ENCODE measurements around the gene LCN1.
A peak's percentile ranks its signal among the peaks of the same experiment; 100 is the strongest.
"Not testable (repeated sequence)": the region's sequence is repeated elsewhere in the genome, so short reads cannot be mapped to it uniquely, and the experiment has no call there.

Gene LCN1

DNA sequence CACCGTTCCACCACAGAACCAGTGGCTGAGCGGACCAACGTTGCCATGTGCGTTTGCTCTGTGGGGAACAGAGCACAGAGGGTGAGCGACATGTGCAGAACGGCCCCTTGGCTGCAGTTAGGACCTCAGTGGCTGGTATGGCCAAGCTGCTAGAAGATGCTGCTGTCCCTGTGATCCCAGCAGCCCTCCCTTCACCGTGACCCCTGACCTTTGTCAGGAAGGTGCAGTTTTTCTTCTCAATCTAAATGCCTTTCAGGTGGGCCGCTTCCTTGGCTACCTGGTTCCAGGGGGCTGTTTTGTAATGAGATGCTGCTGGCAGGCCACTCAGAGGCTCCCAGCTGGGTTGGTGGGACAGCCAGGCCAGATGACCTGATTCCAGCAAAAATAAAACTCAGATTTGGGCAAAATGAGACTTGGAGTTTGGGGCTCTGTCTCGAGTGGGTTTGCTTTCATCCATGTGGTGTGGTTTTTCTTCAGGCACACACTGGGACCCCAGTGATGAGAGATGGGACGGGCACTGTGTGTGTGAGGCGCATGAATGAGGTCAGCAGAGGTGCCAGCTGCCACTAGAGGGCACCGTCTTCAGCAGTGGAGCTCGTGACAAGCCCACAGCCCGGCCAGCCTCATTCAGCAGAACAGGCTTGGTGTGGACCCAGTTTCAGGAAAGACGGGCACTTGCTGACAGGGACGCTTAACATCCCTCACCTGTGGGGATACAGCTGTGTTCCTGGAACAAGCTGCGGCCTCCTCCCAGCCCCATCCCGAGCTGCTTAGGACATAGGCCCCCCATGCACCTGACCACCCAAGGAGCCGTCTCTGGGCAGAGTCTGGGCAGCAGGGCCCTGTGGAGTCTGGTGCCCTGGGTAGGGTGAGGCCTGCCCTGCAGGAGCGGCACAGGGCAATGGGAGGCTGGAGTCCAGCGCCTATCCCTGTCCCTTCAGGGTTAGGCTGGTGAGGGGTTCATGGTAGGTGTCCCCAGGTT lies 16.7 kb upstream of the LCN1 start:
- DNase-seq (ENCODE audit: low spot score), result peak; percentile 23

GRCh38 chr9:135505406-135506187 lies 15.6 kb upstream of the LCN1 start:
- no peak for DNase-seq (ENCODE audit: low spot score)

- DNase-seq (ENCODE audit: low spot score), result no peak
Measured at GRCh38 chr9:135506327-135507103, 14.7 kb upstream of the LCN1 start.

- no peak for DNase-seq (ENCODE audit: low spot score)
Measured at GRCh38 chr9:135507104-135508035, 13.9 kb upstream of the LCN1 start.

DNA sequence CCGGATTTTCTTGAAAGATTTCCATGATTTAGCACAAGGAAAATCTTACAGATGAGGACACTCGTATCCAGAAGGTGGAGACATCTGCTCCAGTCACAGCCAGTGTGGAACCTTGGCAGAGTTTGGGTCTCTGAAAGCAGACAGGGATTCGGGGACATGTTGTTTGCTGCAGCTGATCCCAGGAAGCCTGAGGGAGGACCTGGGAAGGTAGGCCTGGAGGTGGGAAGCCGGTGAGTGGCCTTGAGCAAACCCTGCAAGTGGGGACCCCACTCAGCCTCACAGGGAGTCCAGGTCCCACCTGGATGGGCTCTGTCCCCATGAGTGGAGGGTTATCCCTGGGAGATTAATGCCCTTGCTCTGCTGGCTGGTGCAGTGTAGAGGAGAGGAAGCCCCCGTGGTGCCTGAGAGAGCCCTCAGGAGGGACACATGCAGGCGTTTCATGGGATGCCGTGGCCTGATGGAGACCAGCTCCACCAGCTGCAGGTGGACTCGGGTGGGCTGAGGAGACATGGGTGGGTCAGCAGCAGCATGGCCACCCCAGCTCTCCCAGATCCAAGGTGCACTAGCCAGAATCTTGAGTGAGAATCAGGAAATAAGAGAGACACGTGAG lies 12.9 kb upstream of the LCN1 start:
- no peak for DNase-seq (ENCODE audit: low spot score)

- DNase-seq (ENCODE audit: low spot score), result no peak
Measured at GRCh38 chr9:135509458-135509857, 11.8 kb upstream of the LCN1 start.

DNA sequence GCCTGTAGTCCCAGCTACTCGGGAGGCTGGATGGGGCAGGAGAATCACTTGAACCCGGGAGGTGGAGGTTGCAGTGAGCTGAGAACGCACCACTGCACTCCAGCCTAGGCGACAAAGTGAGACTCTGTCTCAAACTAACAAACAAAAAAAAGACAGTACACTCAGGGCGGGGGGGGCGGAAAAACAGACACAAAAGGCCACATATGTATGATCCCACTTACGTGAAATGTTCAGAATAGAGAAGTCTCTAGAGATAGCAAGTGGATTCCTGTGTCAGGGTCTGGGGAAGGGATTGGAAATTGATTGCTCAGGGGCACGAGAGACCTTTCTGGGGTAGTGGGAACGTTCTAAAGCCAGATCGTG lies 9.0 kb upstream of the LCN1 start:
- DNase-seq (ENCODE audit: low spot score), result no peak

DNA sequence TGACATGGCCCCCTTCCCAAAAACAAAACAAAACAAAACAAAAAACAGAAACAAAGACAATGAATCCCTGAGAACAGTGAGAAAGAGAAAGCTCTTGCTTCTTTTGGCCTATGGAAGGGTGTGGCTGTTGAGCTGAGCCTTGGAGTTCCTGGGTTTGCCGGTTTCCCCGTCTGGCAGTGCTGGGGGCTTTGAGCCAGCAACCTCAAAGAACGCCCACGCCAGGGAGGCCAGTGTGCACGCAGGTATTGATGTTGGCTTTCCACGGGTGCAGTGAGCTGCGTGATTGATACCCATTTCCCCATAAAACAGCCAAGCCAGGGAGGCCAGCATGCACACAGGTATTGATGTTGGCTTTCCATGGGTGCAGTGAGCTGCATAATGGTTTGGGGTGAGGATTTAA lies 8.3 kb upstream of the LCN1 start:
- no peak for DNase-seq (ENCODE audit: low spot score)

DNA sequence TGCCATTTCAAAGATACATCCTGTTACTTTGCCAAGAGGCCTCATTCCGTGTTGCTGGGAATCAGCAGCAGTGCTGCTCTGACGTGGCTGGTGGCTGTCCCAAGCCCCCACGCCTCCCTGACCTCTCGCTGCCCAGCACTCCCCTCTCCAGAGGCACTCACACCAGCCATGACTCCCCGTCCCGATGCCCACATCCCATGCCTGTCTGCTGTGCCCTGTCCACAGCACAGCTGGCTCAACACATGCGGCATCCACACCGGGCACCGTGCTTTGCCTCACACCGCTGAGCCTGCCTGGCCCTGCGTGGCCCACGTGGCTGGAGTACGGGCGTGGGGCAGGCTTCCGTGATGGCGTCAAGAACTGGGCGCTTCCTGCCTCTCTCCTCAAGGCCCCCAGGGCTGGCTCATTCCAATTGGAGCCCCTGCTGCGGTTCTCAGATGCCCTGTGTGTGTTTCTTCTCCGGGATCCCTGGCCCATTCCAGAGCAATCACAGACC lies 7.8 kb upstream of the LCN1 start:
- no peak for DNase-seq (ENCODE audit: low spot score)

DNA sequence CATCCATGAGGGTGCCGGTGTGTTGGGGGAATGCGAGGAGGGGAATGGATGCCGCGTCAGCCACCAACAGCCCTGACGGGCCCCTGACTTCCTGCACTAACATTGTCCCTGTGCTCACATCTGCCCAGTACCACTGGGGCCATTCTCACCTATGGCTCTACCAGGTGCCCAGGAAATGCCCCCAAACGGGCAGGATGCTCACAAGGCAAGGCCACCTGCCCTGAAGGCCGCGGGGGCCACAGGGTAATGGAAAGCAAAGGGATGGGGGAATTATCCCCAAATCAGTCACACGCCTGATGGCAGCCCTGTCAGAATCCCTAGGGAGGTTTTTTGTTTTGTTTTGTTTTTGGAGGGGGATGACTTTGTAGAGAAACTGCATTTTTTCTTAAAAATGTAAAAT lies 7.3 kb upstream of the LCN1 start:
- not testable (repeated sequence) for DNase-seq (ENCODE audit: low spot score)

DNA sequence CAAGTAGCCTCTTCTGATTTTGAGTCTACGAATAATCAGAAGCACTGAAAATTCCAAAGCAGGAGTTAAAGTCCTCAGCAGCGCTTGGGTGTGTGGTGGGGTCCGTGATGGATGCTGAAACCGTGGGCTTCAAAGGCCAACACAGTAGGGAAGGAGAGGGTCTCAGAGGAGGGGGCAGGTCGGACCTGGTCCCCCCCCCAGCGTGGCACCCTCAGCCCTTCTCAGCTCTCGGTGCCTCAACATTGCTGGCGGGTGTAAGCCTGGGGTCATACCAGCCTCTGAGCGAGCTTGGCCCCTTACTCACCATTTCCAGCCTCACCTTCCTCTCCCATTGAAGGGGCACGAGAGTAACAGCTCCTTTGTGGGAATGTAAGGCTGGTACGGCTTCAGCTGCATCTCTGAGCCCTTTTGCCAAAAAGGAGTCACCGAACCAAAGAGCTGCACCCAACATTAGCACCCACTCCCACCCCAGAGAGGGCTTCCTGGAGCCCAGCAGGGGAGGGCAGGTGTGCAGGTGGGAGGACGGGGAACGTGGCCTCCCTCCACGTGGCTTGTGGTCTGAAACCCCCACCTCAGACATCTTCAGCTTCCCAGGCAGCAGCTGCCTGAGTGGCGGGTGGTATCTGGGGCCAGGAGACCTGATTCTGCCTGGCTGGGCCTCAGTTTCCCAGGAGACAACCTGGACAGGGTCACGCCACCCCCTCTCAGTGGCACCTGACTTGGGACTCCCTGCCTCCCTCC lies 6.7 kb upstream of the LCN1 start:
- DNase-seq (ENCODE audit: low spot score), result no peak

- no peak for DNase-seq (ENCODE audit: low spot score)
Measured at GRCh38 chr9:135515083-135515951, 5.9 kb upstream of the LCN1 start.

GRCh38 chr9:135516132-135516860 lies 4.9 kb upstream of the LCN1 start:
- DNase-seq (ENCODE audit: low spot score), result no peak

- no peak for DNase-seq (ENCODE audit: low spot score)
Measured at GRCh38 chr9:135517407-135517822, 3.8 kb upstream of the LCN1 start.

GRCh38 chr9:135519179-135519971 lies 1.9 kb upstream of the LCN1 start:
- no peak for DNase-seq (ENCODE audit: low spot score)

GRCh38 chr9:135521608-135522095 lies 412 bp downstream of the LCN1 start:
- DNase-seq (ENCODE audit: low spot score), result no peak

All from hematopoietic multipotent progenitor cell treated with erythropoietin and hydrocortisone succinate and interleukin-3 and kit ligand, for 17 days (in vitro differentiated cells).